Epidermal melanocyte (primary cell): ENCODE results near the gene HFM1.
"Not testable (repeated sequence)": the region's sequence is repeated elsewhere in the genome, so short reads cannot be mapped to it uniquely, and the experiment has no call there.

Experiments
- DNase-seq: peaks from one replicate; pipeline ENCODE4 v3.0.0; 2011; ENCODE audit warnings: low spot score; ENCODE audit not compliant: insufficient read length

Gene HFM1

DNA sequence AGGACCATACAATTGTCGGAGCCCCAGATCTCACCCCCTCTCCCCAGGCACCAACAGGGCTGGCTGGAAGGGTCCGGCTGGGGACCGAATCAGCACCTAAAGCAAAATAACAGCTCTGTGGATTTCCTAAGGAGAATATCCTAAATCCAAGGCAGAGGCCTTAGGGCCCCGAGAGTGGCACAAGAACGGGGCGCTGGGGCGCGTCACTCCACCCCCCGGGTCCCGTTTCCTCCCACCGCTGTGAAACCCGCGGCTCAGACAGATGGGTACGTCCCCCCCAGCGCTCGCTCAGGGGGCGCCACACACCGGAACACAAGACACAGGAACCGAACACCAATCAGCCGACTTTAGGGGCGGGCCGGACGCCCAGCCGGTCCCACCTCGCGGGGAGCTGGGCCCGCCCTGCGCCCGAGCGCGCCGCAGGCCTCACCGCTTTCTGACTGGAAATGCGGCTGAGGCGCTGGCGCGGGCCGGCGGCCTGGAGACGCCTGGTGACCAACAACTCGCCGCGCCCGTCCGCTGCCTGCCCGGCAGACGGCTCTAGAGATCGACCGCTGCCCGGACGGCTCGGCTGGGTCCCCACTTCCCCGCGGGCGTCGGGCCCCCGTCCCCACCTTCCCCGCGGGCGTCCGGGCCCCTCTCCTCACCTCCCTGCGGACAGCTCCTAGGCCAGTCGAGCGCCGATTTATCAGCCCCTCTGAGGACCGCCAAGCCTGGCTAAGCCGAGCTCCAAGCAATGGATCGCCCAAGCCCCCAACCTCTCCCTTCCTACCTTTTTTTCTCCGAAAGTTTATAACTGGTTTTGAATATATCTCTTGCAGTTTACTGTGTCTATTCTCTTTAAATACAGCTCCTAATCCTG, at the start of gene HFM1:
HFM1 (minus strand) TSS at position 687 of the 862 bp plus-strand sequence. CDS start 3,755 bp downstream, outside the sequence.
- peak; percentile 59 for DNase-seq

GRCh38 chr1:91454136-91454535, 49.5 kb upstream of the HFM1 start:
- DNase-seq, result no peak

DNA sequence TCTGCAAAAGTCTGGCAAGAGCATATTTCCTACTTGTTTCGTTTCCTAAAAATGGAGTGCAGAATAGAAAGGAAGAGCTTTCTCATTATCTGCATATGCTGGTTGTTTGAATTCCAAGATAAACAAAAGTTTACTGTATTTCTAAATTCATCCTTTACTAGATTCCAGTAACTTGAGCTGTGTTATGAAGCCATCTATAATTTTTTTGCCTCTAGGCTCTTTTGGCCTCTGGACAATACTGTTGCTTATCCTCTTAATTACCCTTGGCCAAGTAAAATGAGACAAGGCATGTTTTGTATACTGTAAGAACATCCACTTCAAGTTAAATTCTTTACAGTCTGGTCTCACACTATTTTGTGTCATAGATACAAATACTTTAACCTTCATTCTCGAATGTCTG, 45.6 kb upstream of the HFM1 start:
- peak; percentile 62 for DNase-seq

DNA sequence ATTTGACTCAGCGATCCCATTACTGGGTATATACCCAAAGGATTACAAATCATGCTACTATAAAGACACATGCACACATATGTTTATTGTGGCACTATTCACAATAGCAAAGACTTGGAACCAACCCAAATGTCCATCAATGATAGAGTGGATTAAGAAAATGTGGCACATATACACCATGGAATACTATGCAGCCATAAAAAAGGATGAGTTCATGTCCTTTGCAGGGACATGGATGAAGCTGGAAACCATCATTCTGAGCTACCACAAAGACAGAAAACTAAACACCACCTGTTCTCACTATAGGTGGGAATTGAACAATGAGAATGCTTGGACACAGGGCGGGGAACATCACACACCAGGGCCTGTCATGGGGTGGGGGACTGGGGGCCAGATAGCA, 43.1 kb upstream of the HFM1 start:
- not testable (repeated sequence) for DNase-seq

- DNase-seq, result not testable (repeated sequence)
These were observed 37.3 kb upstream of the HFM1 start for GRCh38 chr1:91441980-91442379.

DNA sequence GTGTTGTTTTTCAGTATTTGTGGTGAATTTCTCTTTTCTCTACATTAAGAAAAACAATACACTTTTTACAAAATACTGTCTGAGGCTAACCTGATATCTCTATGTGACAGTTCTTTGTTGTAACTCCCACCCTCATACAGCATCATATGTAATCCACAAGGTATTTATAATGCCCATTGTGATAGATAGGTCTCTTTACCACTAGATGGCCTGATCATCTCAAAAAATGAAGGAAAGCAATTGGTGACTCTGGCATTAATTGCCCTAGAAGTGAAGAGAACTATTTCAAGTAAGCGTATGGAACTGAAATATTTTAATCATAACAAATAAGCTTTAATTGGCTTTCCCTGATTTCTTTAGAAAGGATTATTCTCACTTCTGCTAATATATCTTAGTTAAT, 36.2 kb upstream of the HFM1 start:
- DNase-seq, result no peak

DNA sequence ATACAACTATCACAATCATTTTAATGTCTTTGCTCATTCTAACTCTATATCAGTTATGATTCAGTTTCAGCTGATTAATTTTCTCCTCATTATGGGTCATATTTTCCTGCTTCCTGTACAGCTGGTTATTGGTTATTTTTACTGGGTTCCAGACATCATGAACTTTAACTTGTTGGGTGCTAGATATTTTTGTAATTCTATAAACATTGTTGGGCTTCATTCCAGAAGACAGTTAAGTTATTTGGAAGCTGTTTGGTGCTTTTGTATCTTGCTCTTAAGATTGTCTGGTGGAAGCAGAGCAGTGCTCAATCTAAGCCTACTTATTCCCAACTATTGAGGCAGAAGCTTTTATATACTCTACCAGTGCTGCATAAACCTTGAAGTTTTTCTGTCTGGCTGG, 34.4 kb upstream of the HFM1 start:
- no peak for DNase-seq

GRCh38 chr1:91428182-91428798, 23.7 kb upstream of the HFM1 start:
- DNase-seq, result no peak

- DNase-seq, result no peak
These were observed 23.1 kb upstream of the HFM1 start for GRCh38 chr1:91427741-91428140.

- DNase-seq, result not testable (repeated sequence)
These were observed 17.9 kb upstream of the HFM1 start for GRCh38 chr1:91422523-91422922.

GRCh38 chr1:91412371-91412770, 7.7 kb upstream of the HFM1 start:
- no peak for DNase-seq

DNA sequence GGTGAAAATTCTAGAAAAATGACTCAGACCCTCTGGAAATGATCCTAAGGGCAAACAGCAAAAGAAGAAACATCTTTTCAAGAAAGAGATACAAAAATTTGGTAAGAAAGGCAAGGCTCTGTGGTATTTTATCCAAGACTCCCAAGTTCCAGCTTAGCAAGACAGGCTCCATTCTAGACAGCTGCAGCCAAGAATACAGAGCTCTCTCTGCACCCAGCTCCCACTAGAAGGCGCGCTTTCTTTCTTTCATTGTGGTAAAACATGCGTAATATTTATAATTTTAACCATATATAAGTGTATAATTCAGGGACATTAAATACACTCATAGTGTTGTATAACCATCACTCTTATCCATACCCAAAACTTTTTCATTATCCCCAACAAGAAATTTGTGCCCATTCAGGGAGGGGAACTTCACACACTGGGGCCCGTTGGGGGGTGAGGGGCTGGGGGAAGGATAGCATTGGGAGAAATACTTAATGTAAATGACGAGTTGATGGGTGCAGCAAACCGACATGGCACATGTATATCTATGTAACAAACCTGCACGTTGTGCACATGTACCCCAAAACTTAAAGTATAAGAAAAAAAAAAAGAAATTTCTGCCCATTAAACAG, 2.2 kb upstream of the HFM1 start:
- DNase-seq, result no peak

DNA sequence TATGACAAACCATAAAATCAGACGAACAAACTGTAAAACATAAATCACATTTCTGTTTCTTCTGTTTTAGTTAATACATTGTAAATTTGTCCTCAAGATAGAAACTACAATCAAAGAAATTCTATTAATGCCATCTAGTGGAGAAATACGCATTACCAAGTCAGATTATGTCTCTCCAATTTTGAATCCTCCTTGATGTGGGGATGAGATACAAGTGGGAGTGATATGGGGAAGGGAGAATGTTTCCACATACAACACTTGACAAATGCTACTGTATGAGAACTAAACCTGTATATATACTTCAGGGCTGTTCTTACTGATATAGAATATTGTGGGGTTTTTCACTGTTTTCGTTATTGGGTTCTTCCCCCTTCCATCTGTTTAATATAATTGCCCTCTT, 2.6 kb downstream of the HFM1 start:
- DNase-seq, result no peak

DNA sequence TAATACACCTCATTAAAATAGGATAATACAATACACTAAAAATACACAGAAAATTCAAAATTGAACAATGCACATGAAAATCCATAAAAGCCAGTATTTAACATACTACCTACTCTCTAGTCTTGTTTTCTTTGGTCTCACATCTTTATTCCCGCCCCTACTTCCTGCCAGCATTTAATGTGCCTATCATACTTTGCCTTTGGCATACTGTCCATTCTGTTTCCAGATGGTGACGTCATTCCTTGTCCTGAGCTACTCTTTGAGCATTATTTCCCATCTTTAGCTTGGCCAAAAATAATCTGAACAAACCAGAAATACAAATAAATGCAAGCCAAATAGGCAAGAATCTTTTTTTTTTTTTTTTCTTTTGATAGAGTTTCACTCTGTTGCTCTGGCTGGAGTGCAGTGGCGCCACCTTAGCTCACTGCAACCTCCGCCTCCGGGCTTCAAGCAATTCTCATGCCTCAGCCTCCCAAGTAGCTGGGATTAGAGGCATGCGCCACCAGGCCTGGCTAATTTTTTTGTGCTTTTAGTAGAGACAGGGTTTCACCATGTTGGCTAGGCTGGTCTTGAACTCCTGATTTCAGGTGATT, 4.4 kb downstream of the HFM1 start:
- no peak for DNase-seq

DNA sequence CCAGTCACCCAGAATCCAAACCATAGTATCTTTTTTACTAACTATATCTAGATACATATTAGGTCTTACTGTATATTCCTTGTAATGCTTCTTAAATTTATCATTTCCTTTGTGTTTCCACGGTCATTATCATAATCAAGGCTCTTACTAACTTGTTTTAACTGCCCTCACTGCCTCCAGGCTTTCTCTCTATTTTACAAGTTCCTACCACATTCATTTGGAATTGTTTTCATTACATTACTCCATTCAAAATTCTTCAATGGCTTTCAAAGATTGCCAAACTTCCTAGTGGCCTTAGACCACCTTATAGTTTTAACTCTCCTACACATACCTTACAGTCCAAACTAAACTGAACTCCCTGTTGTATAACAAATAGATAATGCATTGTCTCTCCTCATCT, 6.3 kb downstream of the HFM1 start:
- DNase-seq, result no peak

GRCh38 chr1:91397605-91398004, 7.0 kb downstream of the HFM1 start:
- DNase-seq, result no peak

DNA sequence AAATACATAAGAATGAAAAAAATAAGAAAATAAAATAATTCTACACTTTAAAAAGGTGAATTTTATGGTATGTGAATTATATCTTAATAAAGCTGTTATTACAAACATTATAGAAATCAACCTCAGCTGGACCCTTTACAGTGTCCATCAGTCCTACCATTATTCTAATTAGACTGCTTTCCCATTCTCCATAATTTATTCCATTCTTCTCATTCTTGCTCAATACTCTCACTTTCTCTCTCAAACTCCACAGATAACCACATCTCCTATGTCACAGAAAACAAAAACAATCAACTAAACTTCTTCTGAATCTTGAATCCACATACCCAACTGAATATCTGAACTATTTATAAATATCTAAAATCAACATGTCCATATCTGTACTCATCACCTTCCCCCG, 11.6 kb downstream of the HFM1 start:
- DNase-seq, result no peak

DNA sequence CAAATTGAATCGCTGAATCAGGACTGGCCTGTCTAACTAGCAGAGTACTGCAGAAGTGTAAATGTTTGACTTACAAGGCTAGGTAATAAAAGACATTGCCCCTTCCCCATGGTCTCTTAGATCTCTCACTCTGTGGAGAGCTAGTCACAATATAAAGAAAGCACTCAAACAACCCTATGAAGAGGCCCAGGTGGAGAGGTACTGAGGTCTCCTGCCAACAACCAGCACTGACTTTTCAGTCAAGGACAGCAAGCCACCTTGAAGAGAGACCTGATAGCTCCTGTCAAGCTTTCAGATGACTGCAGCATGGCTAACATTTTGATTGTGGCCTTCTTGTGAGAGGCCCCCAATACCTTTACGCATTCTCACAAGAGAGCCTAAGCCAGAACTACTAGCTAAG, 18.5 kb downstream of the HFM1 start:
- DNase-seq, result no peak

DNA sequence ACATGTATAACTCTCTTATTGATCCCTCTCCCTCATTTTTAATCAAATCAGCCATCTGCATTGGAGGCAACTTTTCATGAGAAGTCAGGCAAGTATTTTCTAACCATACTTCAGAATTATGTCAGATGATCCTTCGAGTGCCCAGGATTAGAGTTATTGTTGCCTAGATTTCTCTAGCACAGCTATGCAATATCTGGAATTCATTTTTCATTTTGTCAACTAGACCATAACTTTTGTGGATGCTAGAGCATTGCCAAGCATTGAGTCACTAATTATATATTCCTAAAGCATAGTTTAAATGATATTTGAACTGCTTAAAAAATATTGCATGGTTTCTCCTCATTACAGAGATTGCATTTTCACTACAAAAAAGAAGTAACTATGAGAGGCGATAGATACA, 21.2 kb downstream of the HFM1 start:
- DNase-seq, result no peak

DNA sequence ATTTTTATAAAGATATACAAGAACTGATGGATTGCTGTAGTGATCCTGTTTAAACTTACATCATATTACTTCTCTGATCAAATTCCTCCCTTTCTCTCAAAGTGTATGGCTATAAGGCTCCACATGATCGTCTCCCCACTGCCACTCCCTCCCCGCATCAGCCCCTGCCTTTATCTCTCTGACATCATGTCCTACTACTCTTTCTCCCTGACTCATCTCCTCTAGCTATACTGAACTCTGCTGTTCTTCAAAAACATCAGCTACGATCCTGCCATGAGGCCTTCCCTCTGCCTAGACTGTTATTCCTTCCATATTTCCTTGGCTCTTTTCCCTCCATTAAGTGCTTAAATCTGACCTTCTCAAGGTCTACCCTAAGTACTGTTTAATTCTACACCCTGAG, 22.8 kb downstream of the HFM1 start:
- no peak for DNase-seq

DNA sequence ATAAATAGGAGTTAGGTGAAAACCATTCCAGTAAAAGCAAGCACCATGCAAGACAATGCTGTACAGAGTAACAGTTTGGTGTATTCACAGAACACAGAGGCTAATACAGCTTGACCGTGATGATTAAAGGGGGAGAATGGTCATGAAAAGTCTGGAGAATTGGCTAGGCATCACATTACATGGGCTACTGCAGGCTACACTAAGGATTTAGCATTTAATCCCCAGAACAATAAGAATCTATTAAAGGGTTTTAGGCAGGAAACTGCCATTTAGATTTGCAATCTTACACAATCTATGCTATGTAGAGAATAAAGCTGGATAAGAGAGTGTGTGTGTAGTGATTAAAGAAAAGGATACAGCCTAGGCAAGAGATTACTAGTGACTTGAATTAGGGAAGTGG, 30.6 kb downstream of the HFM1 start:
- no peak for DNase-seq

- DNase-seq, result not testable (repeated sequence)
These were observed 32.4 kb downstream of the HFM1 start for GRCh38 chr1:91372230-91372629.
